ENCODE results near the gene RGL1. TPM values are rescaled to one million over a fixed set of nuclear protein-coding genes. Genes with fewer than 3 reads are reported as not detected.

The RGL1 gene
- total and polyA plus RNA-seq, 7 donors, result 8.3 to 42.1 (median 23.8) TPM

DNA sequence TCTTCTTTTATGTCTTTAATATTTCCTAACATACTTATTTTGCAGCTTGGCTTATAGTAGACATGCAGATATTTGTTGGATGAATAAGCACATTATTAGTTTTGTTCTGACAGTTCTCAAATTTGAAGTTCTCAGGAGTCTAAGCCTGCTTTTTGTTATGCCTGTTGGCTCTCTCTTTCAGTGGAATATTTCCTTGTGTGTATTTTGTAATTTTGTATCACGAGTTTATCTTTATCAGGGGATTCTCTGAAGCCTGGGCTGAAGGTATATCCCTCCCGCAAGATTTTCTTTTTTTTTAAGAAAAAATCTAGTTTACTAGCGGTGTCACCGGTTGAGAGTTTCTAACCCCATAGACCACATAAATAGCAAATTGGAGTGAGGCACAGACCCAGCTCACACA lies 105.9 kb downstream of the RGL1 start:
- H3K27ac ChIP-seq, result peak overlapping the region; percentile 30 to 67 (median 40)
- no peak for DNase-seq
- H3K4me3 ChIP-seq, result no peak overlapping the region
- no peaks in the 10 kb centered on the region for H3K27me3 ChIP-seq
- no peaks in the 10 kb centered on the region for H3K9me3 ChIP-seq
- TF ChIP-seq, protein P1, sequence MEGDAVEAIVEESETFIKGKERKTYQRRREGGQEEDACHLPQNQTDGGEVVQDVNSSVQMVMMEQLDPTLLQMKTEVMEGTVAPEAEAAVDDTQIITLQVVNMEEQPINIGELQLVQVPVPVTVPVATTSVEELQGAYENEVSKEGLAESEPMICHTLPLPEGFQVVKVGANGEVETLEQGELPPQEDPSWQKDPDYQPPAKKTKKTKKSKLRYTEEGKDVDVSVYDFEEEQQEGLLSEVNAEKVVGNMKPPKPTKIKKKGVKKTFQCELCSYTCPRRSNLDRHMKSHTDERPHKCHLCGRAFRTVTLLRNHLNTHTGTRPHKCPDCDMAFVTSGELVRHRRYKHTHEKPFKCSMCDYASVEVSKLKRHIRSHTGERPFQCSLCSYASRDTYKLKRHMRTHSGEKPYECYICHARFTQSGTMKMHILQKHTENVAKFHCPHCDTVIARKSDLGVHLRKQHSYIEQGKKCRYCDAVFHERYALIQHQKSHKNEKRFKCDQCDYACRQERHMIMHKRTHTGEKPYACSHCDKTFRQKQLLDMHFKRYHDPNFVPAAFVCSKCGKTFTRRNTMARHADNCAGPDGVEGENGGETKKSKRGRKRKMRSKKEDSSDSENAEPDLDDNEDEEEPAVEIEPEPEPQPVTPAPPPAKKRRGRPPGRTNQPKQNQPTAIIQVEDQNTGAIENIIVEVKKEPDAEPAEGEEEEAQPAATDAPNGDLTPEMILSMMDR (IDR thresholded peaks at IDR 0.05), result no peak
- TF ChIP-seq EP300 (IDR thresholded peaks at IDR 0.05) (no peak), POLR2AphosphoS5 (IDR thresholded peaks at IDR 0.05) (no peak), POLR2A (IDR thresholded peaks at IDR 0.05) (no peak)
- H3K4me1 ChIP-seq, result peaks cover 0 to 29% (median 25%) of the 10 kb centered on the region in 4 donors
- H3K36me3 ChIP-seq, result peaks cover 4 to 81% (median 25%) of the 10 kb centered on the region in 4 donors
- 76 to 91% methylated on average over 4 of the region's 4 CpGs for WGBS, 2 donors
- intact Hi-C loops (cut with DNase I), result no loop called here

DNA sequence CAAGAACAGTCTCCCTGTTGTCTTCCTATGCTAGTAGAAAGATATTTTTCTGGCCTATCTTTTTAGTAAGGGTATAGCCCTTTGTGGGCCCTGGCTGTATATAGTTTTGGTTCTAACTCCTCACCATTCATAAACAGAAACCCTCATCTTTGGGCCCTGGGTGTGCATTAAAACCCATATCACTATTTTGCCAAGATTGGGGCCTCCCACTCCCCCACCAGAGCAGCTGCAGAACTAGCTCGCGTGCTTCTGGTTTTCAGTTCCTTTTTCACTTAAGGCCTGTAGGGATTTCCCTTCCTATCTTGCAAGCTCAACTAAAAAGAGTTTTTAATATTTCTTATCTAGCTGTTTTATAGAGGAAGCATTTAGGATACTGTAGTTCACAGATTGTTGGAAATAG lies 106.4 kb downstream of the RGL1 start:
- no peak for DNase-seq
- 55 to 81% methylated on average over 2 of the region's 2 CpGs for WGBS, 2 donors
- Histone ChIP-seq H3K9me3 (no peaks in the 10 kb centered on the region), H3K4me1 (peaks cover 0 to 33% (median 29%) of the 10 kb centered on the region in 4 donors), H3K4me3 (no peak overlapping the region), H3K27me3 (no peaks in the 10 kb centered on the region), H3K36me3 (peaks cover 4 to 78% (median 23%) of the 10 kb centered on the region in 4 donors), H3K27ac (peak overlapping the region; percentile 30 to 67 (median 40))
- intact Hi-C loops (cut with DNase I), result no loop called here
- no peak for TF ChIP-seq POLR2AphosphoS5 (IDR thresholded peaks at IDR 0.05)
- TF ChIP-seq EP300 (IDR thresholded peaks at IDR 0.05), result no peak
- TF ChIP-seq POLR2A (IDR thresholded peaks at IDR 0.05), result no peak
- TF ChIP-seq, protein P1 (IDR thresholded peaks at IDR 0.05), result no peak

DNA sequence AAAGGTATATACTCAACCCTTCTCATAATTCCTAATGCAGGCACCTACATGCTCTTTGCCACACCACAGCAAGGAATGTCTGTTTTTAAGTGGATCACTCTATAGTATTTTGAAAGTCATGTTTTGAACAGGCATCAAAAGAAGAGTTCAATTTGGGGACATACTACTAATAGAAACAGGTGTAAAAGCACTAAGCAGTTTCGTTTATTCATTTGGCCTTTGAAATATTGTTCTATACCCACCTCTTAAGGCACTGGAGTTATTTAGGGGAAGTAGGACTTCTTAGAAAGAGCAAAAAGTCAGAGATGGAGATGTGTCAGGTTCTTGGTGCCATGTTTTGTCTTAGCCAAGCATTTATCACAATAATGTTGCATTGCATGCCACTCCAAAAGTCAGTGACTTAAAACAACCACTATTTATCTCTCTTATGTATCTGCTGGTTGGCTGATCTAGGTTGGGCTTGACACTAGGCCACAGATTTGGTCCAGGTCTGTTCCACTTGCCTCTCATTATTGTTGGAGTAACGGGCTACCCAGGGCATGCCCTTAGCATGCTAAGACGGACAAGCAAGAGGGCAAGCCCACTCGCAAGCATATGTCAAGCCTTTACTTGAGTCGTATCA lies 107.5 kb downstream of the RGL1 start:
- H3K36me3 ChIP-seq, result peaks cover 6 to 78% (median 16%) of the 10 kb centered on the region in 4 donors
- H3K27ac ChIP-seq, result peak overlapping the region in 1 of 4 donors; percentile 29
- no peak for DNase-seq
- no peaks in the 10 kb centered on the region for H3K9me3 ChIP-seq
- H3K27me3 ChIP-seq, result no peaks in the 10 kb centered on the region
- no peak overlapping the region for H3K4me3 ChIP-seq
- intact Hi-C loops (cut with DNase I), result no loop called here
- no peak for TF ChIP-seq POLR2AphosphoS5 (IDR thresholded peaks at IDR 0.05)
- H3K4me1 ChIP-seq, result peaks cover 0 to 34% (median 30%) of the 10 kb centered on the region in 4 donors
- WGBS, 2 donors, result 93 to 94% methylated on average over 5 of the region's 5 CpGs

DNA sequence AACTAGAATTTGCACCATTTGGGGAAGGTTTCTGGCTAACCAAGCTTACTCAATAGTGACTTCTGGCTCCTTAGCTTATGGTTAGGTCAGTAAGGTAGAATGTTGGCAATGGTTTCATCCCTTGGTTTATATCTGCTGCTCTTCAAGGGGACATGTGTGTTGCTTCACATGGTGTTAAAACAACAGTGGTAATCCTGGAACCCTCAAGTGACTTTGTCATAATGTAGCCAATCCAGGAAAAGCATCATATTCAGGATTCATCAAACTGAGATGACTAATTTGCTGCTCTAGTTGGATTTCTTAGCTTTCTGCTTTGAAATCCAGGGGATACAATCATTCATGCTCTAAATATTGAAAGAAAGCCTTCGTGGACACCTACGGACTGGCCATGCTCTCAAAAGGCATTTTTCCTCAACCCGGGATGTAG lies 108.7 kb downstream of the RGL1 start:
- Histone ChIP-seq H3K9me3 (no peaks in the 10 kb centered on the region), H3K4me1 (peaks cover 0 to 34% (median 30%) of the 10 kb centered on the region in 4 donors), H3K27ac (peak overlapping the region; percentile 22 to 43 (median 29)), H3K36me3 (peaks cover 3 to 78% (median 10%) of the 10 kb centered on the region in 4 donors), H3K27me3 (no peaks in the 10 kb centered on the region), H3K4me3 (no peak overlapping the region)
- TF ChIP-seq, protein P1 (IDR thresholded peaks at IDR 0.05), result no peak
- TF ChIP-seq POLR2AphosphoS5 (IDR thresholded peaks at IDR 0.05) (no peak), POLR2A (IDR thresholded peaks at IDR 0.05) (no peak), EP300 (IDR thresholded peaks at IDR 0.05) (no peak)
- 94 to 96% methylated on average over 3 of the region's 3 CpGs for WGBS, 2 donors
- intact Hi-C loops (cut with DNase I), result no loop called here
- DNase-seq, result no peak

DNA sequence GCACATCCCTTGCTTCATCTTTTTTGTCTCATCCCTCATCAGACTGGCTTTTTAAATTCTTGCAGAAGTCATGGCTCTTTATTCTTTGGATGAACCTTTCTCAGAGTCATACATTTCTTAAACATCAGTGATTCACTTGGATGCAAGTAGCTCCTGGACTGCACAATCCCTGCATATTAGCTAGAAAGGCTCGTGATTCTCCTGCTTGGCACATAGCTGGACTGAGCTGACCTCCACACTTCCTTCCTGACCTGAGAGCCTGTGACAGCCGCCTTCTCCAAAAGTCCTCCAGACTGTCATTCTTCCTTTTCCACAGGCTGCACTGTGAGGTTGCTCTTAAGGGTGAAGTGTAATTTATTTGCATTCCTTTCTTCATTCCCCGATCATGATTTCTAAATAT lies 109.4 kb downstream of the RGL1 start:
- Histone ChIP-seq H3K4me3 (no peak overlapping the region), H3K27me3 (no peaks in the 10 kb centered on the region), H3K9me3 (no peaks in the 10 kb centered on the region), H3K36me3 (peaks cover 0 to 78% (median 10%) of the 10 kb centered on the region in 4 donors), H3K27ac (peak overlapping the region; percentile 22 to 70 (median 29)), H3K4me1 (peaks cover 0 to 34% (median 30%) of the 10 kb centered on the region in 4 donors)
- TF ChIP-seq POLR2A (IDR thresholded peaks at IDR 0.05) (no peak), POLR2AphosphoS5 (IDR thresholded peaks at IDR 0.05) (peak in 1 of 4 donors; percentile 16), EP300 (IDR thresholded peaks at IDR 0.05) (no peak)
- TF ChIP-seq, protein P1 (IDR thresholded peaks at IDR 0.05), result no peak
- DNase-seq, result peak; percentile 74
- intact Hi-C loops (cut with DNase I), result no loop called here
- WGBS, 2 donors, result 65 to 77% methylated on average over 3 of the region's 3 CpGs

Measured in sigmoid colon (tissue), 7 donors.